K562 (cell line): ENCODE data around the gene CHCHD4. TPM values are rescaled to one million over a fixed set of nuclear protein-coding genes. Genes with fewer than 3 reads are reported as not detected.

ENCODE experiments used
- ATF1 ChIP-seq, 2 experiments: fragments of 450-650 bp in 1 of 2; IDR thresholded peaks; 2 replicates each; pipeline ENCODE4 v1.6.1; 2016; ENCODE audit warnings: missing compliant biosample characterization in 1 of 2, missing genetic modification characterization in 1 of 2
- CBX2 ChIP-seq: fragments of 200-600 bp; sonication (generic); IDR thresholded peaks from one replicate; pipeline ENCODE4 v1.6.1; 2012; ENCODE audit warnings: mild to moderate bottlenecking, low read length, inconsistent platforms; ENCODE audit not compliant: insufficient read depth, poor library complexity, severe bottlenecking
- CEBPB ChIP-seq: fragments of 450-650 bp; IDR thresholded peaks from 2 replicates; pipeline ENCODE4 v1.6.1; 2016; ENCODE audit warnings: missing genetic modification characterization, missing compliant biosample characterization
- CSDE1 ChIP-seq, 2 experiments: fragments of 450-650 bp; IDR thresholded peaks; 2 replicates each; pipeline ENCODE4 v1.6.1; 2016; ENCODE audit warnings: mild to moderate bottlenecking in 1 of 2
- HDAC3 ChIP-seq: fragments of 450-650 bp; IDR thresholded peaks from 2 replicates; pipeline ENCODE4 v1.6.1; 2018; ENCODE audit warnings: borderline replicate concordance, mild to moderate bottlenecking, moderate library complexity; ENCODE audit not compliant: partially characterized antibody
- REST ChIP-seq, 2 experiments: fragments of 450-650 bp; formaldehyde crosslinking in 1 of 2; IDR thresholded peaks; 2 replicates each; pipeline versions ENCODE4 v1.4.0 to v1.6.1; 2014 to 2020; ENCODE audit warnings: mild to moderate bottlenecking in 2 of 2, borderline replicate concordance in 1 of 2, low read depth in 1 of 2
- RREB1 ChIP-seq: fragments of 250-450 bp; sonication (Bioruptor Pico); IDR thresholded peaks from 2 replicates; pipeline ENCODE4 v1.4.0; 2020
- ZFPM2 ChIP-seq: fragments of 250-450 bp; sonication (Bioruptor Pico); IDR thresholded peaks from 2 replicates; pipeline ENCODE4 v1.5.1; 2022; ENCODE audit warnings: mild to moderate bottlenecking
- ZNF75A ChIP-seq: fragments of 450-650 bp; formaldehyde crosslinking; IDR thresholded peaks from 2 replicates; pipeline ENCODE4 v1.4.0; 2020; ENCODE audit warnings: mild to moderate bottlenecking
- polyA plus RNA-seq, 8 experiments: library from polyadenylated mRNA; depleted of rRNA in 4 of 8; stranded (reverse) in 5 of 8; unstranded in 3 of 8; fragments of >200 nt; fragmentation: Nextera tagmentation in 2 of 8; fragmentation: Illumina TruSeq in 1 of 8; extraction: Ambion mirVana in 2 of 8; extraction: Trizol in 1 of 8; gene quantifications; 2 replicates each; pipeline versions ENCODE4 v1.2.1 to v1.2.3, GENCODE V29; 2011 to 2014; ENCODE audit warnings: inconsistent platforms in 1 of 8, missing spikeins in 1 of 8
- total RNA-seq, 7 experiments: library from RNA; depleted of rRNA in 6 of 7; stranded (reverse); fragments of >200 nt in 6 of 7; fragmentation: Illumina TruSeq in 2 of 7; extraction: Trizol in 2 of 7; gene quantifications; 2 replicates each; pipeline versions ENCODE4 v1.2.1 to v1.2.3, GENCODE V29; 2011 to 2021; ENCODE audit warnings: low replicate concordance in 1 of 7

The CHCHD4 gene
- total and polyA plus RNA-seq, 9 of the 15 experiments (the other 6 are each of a cell fraction or from before 2014, with no cell fraction given): 55.4 to 225 (median 77.2) TPM

DNA sequence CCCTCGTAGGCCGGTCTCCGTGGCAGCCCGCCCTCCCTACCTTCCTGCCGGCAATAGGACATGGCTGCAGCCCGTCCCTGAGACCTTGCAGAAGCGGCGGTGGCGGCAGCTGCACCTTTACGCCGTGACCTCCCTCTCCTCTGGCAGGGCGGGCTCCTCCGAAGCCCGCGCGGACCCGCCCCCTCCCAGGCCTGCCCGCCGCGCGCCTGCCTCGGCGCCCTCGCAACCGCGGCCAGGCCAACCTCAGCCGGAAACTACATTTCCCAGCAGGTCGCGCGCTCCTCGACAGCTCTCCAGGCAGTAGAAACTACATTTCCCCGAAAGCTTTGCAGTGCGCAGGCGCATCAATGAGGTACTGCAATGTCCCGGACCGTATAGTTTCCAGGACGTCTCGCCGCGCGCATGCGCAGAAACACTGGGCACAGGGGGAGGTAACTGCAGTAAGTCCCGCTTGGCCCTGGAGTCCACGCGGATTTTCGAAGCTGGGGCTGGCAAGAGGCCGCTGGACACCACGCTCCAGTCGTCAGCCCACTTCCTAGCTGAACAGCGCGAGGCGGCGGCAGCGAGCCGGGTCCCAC is at the start of gene CHCHD4, which contains the start of gene TMEM43 (continued):
- no peak for TF ChIP-seq REST (IDR thresholded peaks at IDR 0.05; ENCODE audit: borderline replicate concordance)
- peak; percentile 84 for TF ChIP-seq REST (CRISPR knock-in tag; IDR thresholded peaks at IDR 0.05; ENCODE audit: low read depth)
- no peak for TF ChIP-seq HDAC3
- TF ChIP-seq CBX2: no peak
- TF ChIP-seq CEBPB (tag): no peak
- TF ChIP-seq ZNF75A: 0 out of 2 replicates have a peak, but pooled peaks have one; percentile 58
- TF ChIP-seq RREB1 (CRISPR knock-in tag): peak; percentile 43; the same call in 1 of the 2 replicates
- no peak for TF ChIP-seq CSDE1 (IDR thresholded peaks at IDR 0.05)
- no peak for TF ChIP-seq ATF1 (CRISPR knock-in tag; IDR thresholded peaks at IDR 0.05)
- peak; percentile 81 for TF ChIP-seq ATF1 (tag; IDR thresholded peaks at IDR 0.05)
- 0 out of 2 replicates have a peak, but pooled peaks have one; percentile 31 for TF ChIP-seq ZFPM2 (CRISPR knock-in tag)
